CD4-positive, alpha-beta T cell treated with Interferon alpha-2 for 1 hour (primary cell): ENCODE results near the gene SLC22A15.
"Not testable (repeated sequence)": the region's sequence is repeated elsewhere in the genome, so short reads cannot be mapped to it uniquely, and the experiment has no call there.

Experiments used
- DNase-seq, 2 donors: peaks; one replicate each; pipeline ENCODE4 v3.0.0-alpha.2; 2020 to 2022

Gene SLC22A15

GRCh38 chr1:115976062-115976920 lies at the start of gene SLC22A15:
SLC22A15 (plus strand) TSS chr1:115976513; CDS start chr1:115976628, 115 bp downstream.
- DNase-seq: peak; percentile 32 to 65

- DNase-seq: no peak
These were observed 48.3 kb upstream of the SLC22A15 start for GRCh38 chr1:115927971-115928370.

GRCh38 chr1:115929881-115930280 lies 46.4 kb upstream of the SLC22A15 start:
- DNase-seq: no peak

- no peak for DNase-seq
These were observed 42.7 kb upstream of the SLC22A15 start for GRCh38 chr1:115933625-115934024.

GRCh38 chr1:115939455-115939854 lies 36.9 kb upstream of the SLC22A15 start:
- no peak for DNase-seq

- no peak for DNase-seq
These were observed 30.2 kb upstream of the SLC22A15 start for GRCh38 chr1:115946116-115946515.

GRCh38 chr1:115949156-115949555 lies 27.2 kb upstream of the SLC22A15 start:
- DNase-seq: no peak

- DNase-seq: no peak
These were observed 24.8 kb upstream of the SLC22A15 start for GRCh38 chr1:115951560-115951959.

GRCh38 chr1:115952547-115952946 lies 23.8 kb upstream of the SLC22A15 start:
- DNase-seq: no peak

- no peak for DNase-seq
These were observed 23.1 kb upstream of the SLC22A15 start for GRCh38 chr1:115953180-115953579.

GRCh38 chr1:115954684-115955083 lies 21.6 kb upstream of the SLC22A15 start:
- DNase-seq: no peak

GRCh38 chr1:115955228-115955627 lies 21.1 kb upstream of the SLC22A15 start:
- DNase-seq: no peak

- DNase-seq: no peak
These were observed 17.4 kb upstream of the SLC22A15 start for GRCh38 chr1:115958866-115959265.

- no peak for DNase-seq
These were observed 6.8 kb upstream of the SLC22A15 start for GRCh38 chr1:115969509-115969908.

- not testable (repeated sequence) for DNase-seq
These were observed 4.5 kb upstream of the SLC22A15 start for GRCh38 chr1:115971778-115972177.

GRCh38 chr1:115973154-115973553 lies 3.2 kb upstream of the SLC22A15 start:
- DNase-seq: no peak

- no peak for DNase-seq
These were observed 698 bp upstream of the SLC22A15 start for GRCh38 chr1:115975569-115976061.

GRCh38 chr1:115976921-115977498 lies 697 bp downstream of the SLC22A15 start:
- DNase-seq: no peak

- peak in 1 of 2 donors; percentile 7 for DNase-seq
These were observed 1.4 kb downstream of the SLC22A15 start for GRCh38 chr1:115977499-115978258.

- DNase-seq: no peak
These were observed 2.1 kb downstream of the SLC22A15 start for GRCh38 chr1:115978292-115978941.

GRCh38 chr1:115980156-115980555 lies 3.8 kb downstream of the SLC22A15 start:
- DNase-seq: no peak
